Neuronal stem cell (in vitro differentiated cells): Measurements from ENCODE around the gene ANKS6.

Experiments
- DNase-seq: peaks from one replicate; pipeline ENCODE4 v3.0.0-alpha.2; 2013; ENCODE audit warnings: low spot score
- H2AFZ ChIP-seq: one replicate; pipeline ENCODE4 v1.6.1; 2013; ENCODE audit warnings: mild to moderate bottlenecking, low read length, inconsistent platforms
- H2AK5ac ChIP-seq: 2 replicates; pipeline ENCODE4 v1.6.1; 2013; ENCODE audit warnings: low read depth, mild to moderate bottlenecking, inconsistent platforms, low read length, moderate library complexity, mixed read lengths
- H2BK120ac ChIP-seq: 2 replicates; pipeline ENCODE4 v1.6.1; 2013; ENCODE audit warnings: low read depth, mild to moderate bottlenecking, inconsistent platforms, low read length, moderate library complexity, mixed read lengths
- H2BK12ac ChIP-seq: one replicate; pipeline ENCODE4 v1.6.1; 2013; ENCODE audit warnings: low read length, inconsistent platforms
- H2BK15ac ChIP-seq: 2 replicates; pipeline ENCODE4 v1.6.1; 2013; ENCODE audit warnings: mild to moderate bottlenecking, low read length, inconsistent platforms, mixed read lengths
- H2BK5ac ChIP-seq: one replicate; pipeline ENCODE4 v1.6.1; 2013; ENCODE audit warnings: inconsistent platforms, mild to moderate bottlenecking, low read length, moderate library complexity
- H3K14ac ChIP-seq: one replicate; pipeline ENCODE4 v1.6.1; 2013; ENCODE audit warnings: low read length, inconsistent platforms
- H3K18ac ChIP-seq: 2 replicates; pipeline ENCODE4 v1.6.1; 2013; ENCODE audit warnings: low read length, inconsistent platforms
- H3K23ac ChIP-seq: 2 replicates; pipeline ENCODE4 v1.6.1; 2013; ENCODE audit warnings: low read depth, mild to moderate bottlenecking, mixed read lengths, low read length, inconsistent platforms; ENCODE audit not compliant: poor library complexity
- H3K27ac ChIP-seq: replicated peaks from 3 replicates; pipeline ENCODE4 v1.5.1; 2013; ENCODE audit warnings: low read length, inconsistent platforms
- H3K27me3 ChIP-seq, 3 experiments: 2 replicates each; pipeline ENCODE4 v1.6.1; 2013; ENCODE audit warnings: low read length in 3 of 3, mild to moderate bottlenecking in 2 of 3, inconsistent platforms in 1 of 3, low read depth in 1 of 3, mixed read lengths in 1 of 3, moderate library complexity in 1 of 3; ENCODE audit not compliant: control insufficient read depth in 3 of 3, insufficient read depth in 3 of 3
- H3K36me3 ChIP-seq, 2 donors: replicated peaks in 1 of 2; 2 replicates each; pipeline ENCODE4 v1.6.1; 2013; ENCODE audit warnings: low read length in 2 of 2; ENCODE audit not compliant: control insufficient read depth in 2 of 2, insufficient read depth in 2 of 2
- H3K4ac ChIP-seq: 2 replicates; pipeline ENCODE4 v1.6.1; 2013; ENCODE audit warnings: inconsistent platforms, mild to moderate bottlenecking, low read length, moderate library complexity
- H3K4me1 ChIP-seq, 2 donors: 1 replicate in 1 of 2; 2 replicates in 1 of 2; pipeline ENCODE4 v1.6.1; 2013; ENCODE audit warnings: low read length in 2 of 2, low read depth in 1 of 2; ENCODE audit not compliant: control insufficient read depth in 2 of 2, insufficient read depth in 1 of 2
- H3K4me2 ChIP-seq: one replicate; pipeline ENCODE4 v1.6.1; 2013; ENCODE audit warnings: mild to moderate bottlenecking, low read length, inconsistent platforms; ENCODE audit not compliant: insufficient read depth, poor library complexity, severe bottlenecking
- H3K4me3 ChIP-seq, 2 donors: 2 replicates each; pipeline ENCODE4 v1.5.1; 2013; ENCODE audit warnings: low read length in 2 of 2, mild to moderate bottlenecking in 2 of 2, inconsistent platforms in 1 of 2, moderate library complexity in 1 of 2
- H3K79me1 ChIP-seq: one replicate; pipeline ENCODE4 v1.6.1; 2013; ENCODE audit warnings: low read depth, mild to moderate bottlenecking, inconsistent platforms, low read length, moderate library complexity
- H3K9ac ChIP-seq: one replicate; pipeline ENCODE4 v1.6.1; 2013; ENCODE audit warnings: mild to moderate bottlenecking, low read depth, low read length, inconsistent platforms; ENCODE audit not compliant: poor library complexity
- H3K9me3 ChIP-seq, 2 donors: replicated peaks in 1 of 2; 2 replicates each; pipeline versions ENCODE3 to v1.6.1; 2013; ENCODE audit warnings: low read length in 2 of 2, mild to moderate bottlenecking in 2 of 2, inconsistent platforms in 1 of 2, low read depth in 1 of 2, mixed read lengths in 1 of 2, moderate library complexity in 1 of 2; ENCODE audit not compliant: control insufficient read depth in 2 of 2, insufficient read depth in 1 of 2
- H4K8ac ChIP-seq: one replicate; pipeline ENCODE4 v1.6.1; 2013; ENCODE audit warnings: low read depth, mild to moderate bottlenecking, inconsistent platforms, low read length, moderate library complexity
- H4K91ac ChIP-seq: one replicate; pipeline ENCODE4 v1.6.1; 2013; ENCODE audit warnings: low read length, low read depth, mild to moderate bottlenecking, inconsistent platforms; ENCODE audit not compliant: poor library complexity
- WGBS, 2 donors: extraction: QIAGEN DNeasy Blood & Tissue Kit; methylation state at CpG; one replicate each; pipeline ENCODE4 v1.1.7; 2013; ENCODE audit warnings: missing lambda C conversion rate in 2 of 2, mixed read lengths in 1 of 2; ENCODE audit not compliant: insufficient read length in 2 of 2, insufficient replicate concordance in 1 of 2; ENCODE audit errors: extremely low coverage in 2 of 2; 5-methylcytosine and 5-hydroxymethylcytosine counted together

ANKS6 gene

DNA sequence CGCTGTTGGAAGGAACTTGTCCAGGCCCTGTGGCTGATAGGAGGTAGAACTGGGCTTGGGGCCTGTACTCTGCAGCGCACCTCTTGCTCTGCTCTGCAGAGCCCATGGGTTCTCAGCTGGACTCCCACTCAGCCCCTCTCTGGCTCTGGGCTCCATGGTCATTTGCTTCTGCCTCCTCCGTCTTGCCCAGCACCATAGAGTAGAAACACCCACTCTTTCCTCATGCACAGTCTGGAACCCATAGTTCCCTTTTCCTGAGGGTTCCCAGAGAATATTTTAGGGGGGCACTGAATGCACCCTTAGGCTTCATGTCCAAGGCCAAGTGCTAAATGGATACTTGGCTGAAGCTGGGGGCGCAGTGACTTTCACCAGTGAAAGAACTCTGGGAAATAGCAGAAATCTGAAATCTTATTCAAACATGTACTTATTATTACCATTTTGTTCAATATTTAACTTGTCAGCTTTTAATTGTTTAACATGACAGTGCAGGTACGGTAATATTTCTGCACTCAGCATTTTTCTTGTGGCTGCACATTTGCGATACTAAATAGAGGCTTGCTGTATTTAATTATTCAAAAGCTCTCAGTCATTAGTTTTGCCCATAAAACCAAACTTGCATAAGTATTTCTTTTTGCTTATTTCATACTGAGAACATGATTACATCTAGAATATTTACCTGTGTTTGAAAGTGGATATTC lies 42.7 kb upstream of the ANKS6 start:
- H3K4me1 ChIP-seq = no peaks in the 10 kb centered on the region
- no peak overlapping the region for H3K9ac ChIP-seq
- no peak overlapping the region for H2BK5ac ChIP-seq
- H3K4me2 ChIP-seq = no peak overlapping the region
- H2BK120ac ChIP-seq = no peak overlapping the region
- H3K23ac ChIP-seq = no peak overlapping the region
- peaks cover 2% of the 10 kb centered on the region for H3K79me1 ChIP-seq
- H3K9me3 ChIP-seq = no peaks in the 10 kb centered on the region
- no peak overlapping the region for H3K18ac ChIP-seq
- no peak overlapping the region for H3K27ac ChIP-seq
- DNase-seq = no peak
- no peak overlapping the region for H3K4me3 ChIP-seq
- no peaks in the 10 kb centered on the region for H3K27me3 ChIP-seq
- H4K91ac ChIP-seq = no peak overlapping the region
- no peak overlapping the region for H2BK15ac ChIP-seq
- H2AFZ ChIP-seq = no peak overlapping the region
- H2AK5ac ChIP-seq = no peak overlapping the region
- H3K4ac ChIP-seq = no peak overlapping the region
- WGBS, 2 donors = no CpG with 5 or more reads among the region's 6 CpGs
- no peak overlapping the region for H2BK12ac ChIP-seq
- H4K8ac ChIP-seq = no peak overlapping the region
- peaks cover 0 to 6% of the 10 kb centered on the region in 2 donors for H3K36me3 ChIP-seq
- H3K14ac ChIP-seq = no peak overlapping the region

DNA sequence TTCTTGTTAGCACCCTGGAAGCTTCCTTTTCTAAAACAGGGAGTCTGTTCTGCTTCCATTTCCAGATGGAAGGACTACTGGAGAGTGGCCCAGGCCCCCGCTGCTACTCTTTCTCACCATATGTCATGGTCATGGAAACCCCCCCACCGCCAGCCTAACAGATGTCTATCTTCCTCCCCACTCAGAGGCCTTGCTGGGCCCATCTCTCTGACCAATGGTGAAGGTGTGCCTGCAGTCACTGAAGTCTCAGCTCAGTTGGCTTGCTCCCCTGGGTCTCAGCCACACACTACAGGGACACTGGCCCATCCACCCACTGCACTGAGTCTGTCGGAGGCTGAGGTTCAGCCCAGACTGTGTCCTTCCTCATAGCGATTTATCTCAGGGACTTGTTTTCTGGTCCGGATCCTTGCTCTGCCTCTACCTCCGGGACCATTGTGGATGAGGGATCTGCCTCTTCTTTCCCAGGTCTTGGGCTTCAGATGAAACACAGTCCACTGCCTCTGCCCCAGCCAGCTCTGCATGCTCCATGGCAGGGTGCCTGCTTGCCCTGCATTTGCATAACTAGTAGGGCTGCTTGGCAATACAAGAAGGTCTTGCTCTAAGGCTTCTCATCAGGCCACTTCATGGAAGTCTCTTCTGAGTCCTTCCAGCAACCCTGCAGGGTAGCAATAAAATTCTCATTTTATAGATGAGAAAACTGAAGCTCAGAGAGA lies 42.0 kb upstream of the ANKS6 start:
- Histone ChIP-seq H4K91ac (no peak overlapping the region), H2BK120ac (no peak overlapping the region), H3K4me1 (no peaks in the 10 kb centered on the region), H3K36me3 (peaks cover 0 to 6% of the 10 kb centered on the region in 2 donors), H3K9ac (no peak overlapping the region), H2BK5ac (no peak overlapping the region), H2BK12ac (no peak overlapping the region), H3K14ac (no peak overlapping the region), H2BK15ac (no peak overlapping the region), H2AFZ (no peak overlapping the region), H3K27ac (no peak overlapping the region), H2AK5ac (no peak overlapping the region), H3K79me1 (peaks cover 2% of the 10 kb centered on the region), H4K8ac (no peak overlapping the region), H3K27me3 (no peaks in the 10 kb centered on the region), H3K18ac (no peak overlapping the region), H3K4me2 (no peak overlapping the region), H3K23ac (no peak overlapping the region), H3K4me3 (no peak overlapping the region), H3K4ac (no peak overlapping the region), H3K9me3 (no peaks in the 10 kb centered on the region)
- WGBS, 2 donors = no CpG with 5 or more reads among the region's 6 CpGs
- DNase-seq = no peak

- Histone ChIP-seq H3K4me2 (no peak overlapping the region), H2BK12ac (no peak overlapping the region), H3K4me1 (no peaks in the 10 kb centered on the region), H3K9me3 (no peaks in the 10 kb centered on the region), H4K8ac (no peak overlapping the region), H2BK5ac (no peak overlapping the region), H3K14ac (no peak overlapping the region), H3K23ac (no peak overlapping the region), H3K27me3 (no peaks in the 10 kb centered on the region), H3K18ac (no peak overlapping the region), H3K79me1 (peaks cover 2% of the 10 kb centered on the region), H3K27ac (no peak overlapping the region), H2BK120ac (no peak overlapping the region), H3K4ac (no peak overlapping the region), H2BK15ac (no peak overlapping the region), H4K91ac (no peak overlapping the region), H2AK5ac (no peak overlapping the region), H3K36me3 (peaks cover 0 to 6% of the 10 kb centered on the region in 2 donors), H2AFZ (no peak overlapping the region), H3K9ac (no peak overlapping the region), H3K4me3 (no peak overlapping the region)
- DNase-seq = no peak
- WGBS, 2 donors = no CpG with 5 or more reads among the region's 4 CpGs
Measured at GRCh38 chr9:98837516-98837915, 41.2 kb upstream of the ANKS6 start.

DNA sequence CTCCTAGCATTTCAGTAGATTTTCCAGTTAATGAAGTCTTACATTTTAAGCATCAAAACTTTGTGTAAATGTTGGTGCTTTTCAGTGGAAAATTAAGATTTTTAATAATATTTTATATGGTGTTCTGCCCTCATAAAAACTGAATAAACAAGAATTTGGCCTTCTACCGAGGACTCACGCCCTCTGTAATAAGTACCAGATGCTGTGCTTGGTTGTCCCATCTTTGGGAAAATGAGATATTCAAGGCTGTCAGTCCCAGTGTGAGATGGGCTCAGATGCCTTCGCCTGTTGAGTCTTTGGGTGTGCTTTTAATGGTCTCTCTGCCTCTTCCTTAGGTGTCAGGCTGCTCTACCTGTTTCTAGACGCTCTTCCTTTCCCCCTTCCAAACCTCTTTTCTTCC lies 39.9 kb upstream of the ANKS6 start:
- H3K4me1 ChIP-seq = no peaks in the 10 kb centered on the region
- H3K18ac ChIP-seq = no peak overlapping the region
- no peak overlapping the region for H3K9ac ChIP-seq

More for the DNA sequence above, 39.9 kb upstream of the ANKS6 start:
- no peak for DNase-seq
- no peak overlapping the region for H2BK12ac ChIP-seq
- H2BK120ac ChIP-seq = no peak overlapping the region
- H3K79me1 ChIP-seq = peaks cover 2% of the 10 kb centered on the region
- no peak overlapping the region for H3K14ac ChIP-seq
- no peak overlapping the region for H2BK5ac ChIP-seq
- H3K9me3 ChIP-seq = no peaks in the 10 kb centered on the region
- peaks cover 0 to 6% of the 10 kb centered on the region in 2 donors for H3K36me3 ChIP-seq
- H2AFZ ChIP-seq = no peak overlapping the region
- H4K8ac ChIP-seq = no peak overlapping the region
- no peak overlapping the region for H3K4ac ChIP-seq
- no peak overlapping the region for H3K23ac ChIP-seq
- no peaks in the 10 kb centered on the region for H3K27me3 ChIP-seq
- no peak overlapping the region for H3K4me2 ChIP-seq
- H3K4me3 ChIP-seq = no peak overlapping the region
- H2AK5ac ChIP-seq = no peak overlapping the region
- no peak overlapping the region for H3K27ac ChIP-seq
- no peak overlapping the region for H2BK15ac ChIP-seq
- H4K91ac ChIP-seq = no peak overlapping the region
- no CpG with 5 or more reads among the region's 4 CpGs for WGBS, 2 donors
